HL-60 (cell line): ENCODE measurements around the gene MAJIN.

Source experiments
- CTCF ChIP-seq: IDR thresholded peaks from one replicate; pipeline ENCODE4 v1.5.1; 2011; ENCODE audit warnings: low read length, control low read depth, inconsistent platforms; ENCODE audit not compliant: insufficient read depth
- POLR2AphosphoS5 ChIP-seq: IDR thresholded peaks from 2 replicates; pipeline ENCODE4 v1.6.1; 2012; ENCODE audit warnings: low read depth
- REST ChIP-seq: IDR thresholded peaks from 2 replicates; pipeline ENCODE4 v1.6.1; 2012; ENCODE audit warnings: low read depth; ENCODE audit not compliant: insufficient replicate concordance
- SPI1 ChIP-seq: IDR thresholded peaks from 2 replicates; pipeline ENCODE4 v1.6.1; 2012; ENCODE audit warnings: low read depth, mild to moderate bottlenecking, borderline replicate concordance

- TF ChIP-seq CTCF (no peak), REST (no peak), POLR2AphosphoS5 (no peak), SPI1 (no peak)
These were observed 80.0 kb downstream of the MAJIN start for GRCh38 chr11:64891880-64892279.
